NCI-H69 (cell line): ENCODE results near the gene CNTNAP5.

Experiments used
- DNase-seq: peaks from one replicate; lab custom pipeline; 2025; lab: John Stamatoyannopoulos, UW

The CNTNAP5 gene

DNA sequence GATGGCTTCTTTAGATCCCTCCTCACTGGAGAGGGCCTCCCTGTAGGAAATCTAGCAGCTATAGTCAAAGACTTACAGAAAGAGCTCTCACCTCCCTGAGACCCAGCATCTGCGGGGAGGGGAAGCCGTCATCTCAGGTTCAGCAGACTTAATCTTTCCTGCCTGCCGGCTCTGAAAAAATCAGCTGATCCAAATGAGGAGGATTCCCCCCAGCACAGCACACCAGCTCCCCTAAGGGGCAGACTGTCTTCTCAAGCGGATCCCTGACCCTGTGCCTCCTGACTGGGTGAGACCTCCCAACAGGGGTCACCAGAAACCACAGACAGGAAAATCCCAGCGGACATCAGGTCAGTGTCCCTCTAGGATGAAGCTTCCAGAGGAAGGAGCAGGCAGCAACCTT is 601.9 kb downstream of the CNTNAP5 start:
- no peak for DNase-seq

DNA sequence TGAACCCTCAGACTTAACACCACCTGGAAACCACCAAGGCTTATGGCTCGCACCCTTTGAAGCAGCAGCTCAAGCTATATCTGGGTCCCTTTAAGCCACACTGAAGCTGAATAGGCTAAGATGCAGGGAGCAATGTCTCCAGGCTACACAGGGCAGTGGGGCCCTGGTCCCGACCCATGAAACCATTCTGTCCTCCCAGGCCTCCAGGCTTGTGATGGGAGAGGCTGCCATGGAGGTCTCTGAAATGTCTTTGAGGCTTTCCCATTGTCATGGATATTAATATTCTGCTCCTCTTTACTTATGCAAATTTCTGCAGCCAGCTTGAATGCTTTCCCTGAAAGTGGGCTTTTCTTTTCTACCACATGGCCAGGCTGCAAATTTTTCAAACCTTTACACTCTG is 608.7 kb downstream of the CNTNAP5 start:
- no peak for DNase-seq

DNA sequence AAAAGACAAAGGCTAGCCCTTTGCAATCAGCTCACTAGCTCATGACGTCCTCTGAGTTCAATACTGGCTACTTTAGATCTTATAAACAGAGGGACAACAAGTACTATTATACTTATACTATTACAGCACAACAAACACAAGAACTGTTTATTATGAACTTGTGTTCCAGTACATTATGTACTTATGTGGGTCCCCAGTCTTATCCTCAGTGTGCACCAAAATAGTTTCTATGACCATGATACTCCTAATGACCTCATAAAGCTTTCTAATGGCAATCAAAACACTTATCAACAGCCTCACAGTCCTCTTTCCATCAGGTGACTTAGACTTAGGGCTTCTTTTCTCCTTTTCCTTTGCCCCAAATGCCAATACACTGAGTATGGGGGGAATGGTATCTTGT is 614.4 kb downstream of the CNTNAP5 start:
- DNase-seq, result no peak

DNA sequence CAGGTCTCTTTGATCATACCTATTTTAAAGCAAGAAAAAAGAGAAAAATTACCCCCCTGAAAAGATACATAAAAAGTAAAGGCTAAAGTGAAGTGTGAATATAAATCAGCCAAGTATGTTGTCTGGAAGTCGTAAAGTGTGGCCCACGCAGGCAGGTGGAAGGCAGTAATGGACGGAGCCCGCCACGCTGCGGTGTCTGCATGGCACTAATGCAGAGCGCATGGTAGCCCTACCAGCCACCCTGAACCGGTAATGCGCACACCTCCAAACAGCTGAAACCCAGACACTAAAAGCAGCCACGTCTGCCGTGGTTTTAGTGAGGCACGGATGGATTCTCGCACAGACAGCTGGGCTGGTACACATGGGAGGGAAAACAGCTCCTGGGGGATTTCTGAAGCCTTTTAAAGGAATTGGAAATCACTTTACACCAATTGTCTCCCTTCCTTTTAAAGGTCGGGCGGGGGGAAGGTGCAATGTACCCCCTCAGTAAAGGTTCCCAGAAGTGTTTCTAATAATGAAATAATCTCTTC is 615.2 kb downstream of the CNTNAP5 start:
- DNase-seq, result no peak

GRCh38 chr2:124646166-124646815 is 621.2 kb downstream of the CNTNAP5 start:
- DNase-seq, result no peak

- no peak for DNase-seq
These were observed 622.2 kb downstream of the CNTNAP5 start for GRCh38 chr2:124647245-124647644.

DNA sequence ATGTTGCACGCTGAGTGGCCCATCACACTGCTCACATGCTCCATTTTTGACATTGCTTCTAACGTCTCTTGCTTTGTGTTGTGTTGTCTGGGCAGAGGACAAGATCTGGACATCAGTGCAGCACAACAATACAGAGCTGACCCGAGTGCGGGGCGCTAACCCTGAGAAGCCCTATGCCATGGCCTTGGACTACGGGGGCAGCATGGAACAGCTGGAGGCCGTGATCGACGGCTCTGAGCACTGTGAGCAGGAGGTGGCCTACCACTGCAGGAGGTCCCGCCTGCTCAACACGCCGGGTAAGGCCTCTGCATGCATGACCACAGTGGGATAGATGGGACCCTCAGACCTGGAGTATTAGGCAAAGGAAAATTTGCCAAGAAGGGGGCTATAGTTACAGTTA is 622.6 kb downstream of the CNTNAP5 start:
- DNase-seq, result no peak

- DNase-seq, result no peak
These were observed 623.9 kb downstream of the CNTNAP5 start for GRCh38 chr2:124649001-124649400.

GRCh38 chr2:124652099-124652498 is 627.0 kb downstream of the CNTNAP5 start:
- DNase-seq, result no peak

GRCh38 chr2:124658373-124658772 is 633.3 kb downstream of the CNTNAP5 start:
- no peak for DNase-seq

GRCh38 chr2:124661558-124661957 is 636.5 kb downstream of the CNTNAP5 start:
- no peak for DNase-seq

DNA sequence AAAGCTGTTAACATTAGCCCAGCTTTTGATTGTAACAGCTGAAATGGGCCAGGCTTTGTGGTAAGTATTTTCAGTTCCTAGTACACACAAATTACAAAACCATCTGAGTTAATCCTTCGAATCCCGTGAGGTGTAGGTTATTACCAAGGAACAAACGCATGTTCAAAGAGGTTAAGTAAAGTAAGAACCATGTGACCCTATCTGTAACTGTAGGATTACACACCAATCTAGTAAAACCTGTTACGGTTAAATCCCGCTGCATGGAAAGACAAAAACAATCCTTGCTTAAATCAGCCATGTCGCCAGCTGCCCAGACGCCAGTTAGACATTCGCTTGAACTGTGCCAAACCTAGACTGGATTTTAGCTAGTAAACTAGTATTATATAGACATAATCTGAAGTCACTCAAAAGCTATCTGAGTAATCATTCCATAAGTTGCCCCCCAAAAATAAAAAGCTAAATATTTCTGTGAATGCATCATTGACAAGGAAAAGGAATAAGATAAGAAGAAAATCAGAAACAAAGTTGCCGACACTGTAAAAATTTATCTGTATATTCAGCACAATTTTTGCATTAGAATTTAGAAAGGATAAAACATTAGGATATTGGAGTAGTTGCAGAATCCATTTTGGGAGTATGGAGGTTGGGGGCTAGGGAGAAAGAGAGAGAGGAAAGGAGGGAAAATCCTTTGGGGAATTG is 638.0 kb downstream of the CNTNAP5 start:
- DNase-seq, result no peak

DNA sequence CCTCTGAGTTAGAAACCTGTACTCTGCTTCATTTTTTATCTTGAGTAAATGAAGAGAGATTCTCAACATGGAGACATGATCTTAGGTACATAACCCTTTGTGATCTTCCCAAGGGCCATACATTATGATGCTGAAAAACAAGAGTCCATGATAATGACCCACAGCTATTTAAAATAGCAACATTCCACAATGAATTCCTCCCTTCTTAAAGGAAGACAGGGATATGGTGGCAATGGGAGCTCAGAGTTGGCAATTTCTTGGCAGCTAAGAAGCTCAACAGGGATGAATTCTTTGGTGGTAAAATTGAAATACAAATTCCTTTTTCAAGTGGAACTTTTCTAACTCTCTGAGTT is 638.5 kb downstream of the CNTNAP5 start:
- no peak for DNase-seq

DNA sequence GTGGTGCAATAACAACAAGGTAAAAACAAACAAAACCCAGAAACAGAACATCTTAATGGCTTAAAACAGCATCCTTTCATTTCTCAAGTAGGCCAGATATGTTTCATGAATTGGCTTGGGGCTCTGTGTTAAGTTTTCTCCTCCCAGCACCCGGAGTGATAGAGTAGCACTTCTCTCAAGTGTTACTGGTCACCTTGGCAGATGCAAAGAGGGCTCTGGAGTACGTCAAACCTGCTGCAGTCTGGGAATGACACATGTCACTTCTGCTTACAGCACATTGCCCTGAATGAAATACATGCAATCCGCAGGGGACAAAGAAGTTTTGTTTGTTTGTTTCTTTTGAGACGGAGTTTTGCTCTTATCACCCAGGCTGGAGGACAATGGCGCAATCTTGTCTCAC is 639.3 kb downstream of the CNTNAP5 start:
- no peak for DNase-seq

GRCh38 chr2:124666976-124667375 is 641.9 kb downstream of the CNTNAP5 start:
- no peak for DNase-seq

GRCh38 chr2:124668161-124668560 is 643.1 kb downstream of the CNTNAP5 start:
- DNase-seq, result no peak

DNA sequence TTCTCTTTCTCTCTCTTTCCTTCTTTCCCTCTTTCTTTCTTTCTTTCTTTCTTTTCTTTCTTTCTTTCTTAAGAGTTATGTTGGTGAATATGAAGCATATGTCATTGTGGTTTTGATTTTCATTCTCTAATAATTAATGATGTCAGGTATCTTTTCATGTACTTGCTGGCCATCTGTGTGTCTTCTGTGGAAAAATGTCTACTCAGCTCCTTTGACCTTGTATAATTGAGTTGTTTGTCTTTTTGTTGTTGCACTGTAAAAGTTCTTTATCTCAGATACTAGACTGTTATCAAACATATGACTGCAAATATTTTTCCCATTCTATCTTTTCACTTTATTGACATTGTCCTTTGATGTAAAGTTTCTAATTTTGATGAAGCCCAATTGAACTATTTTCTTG is 645.1 kb downstream of the CNTNAP5 start:
- DNase-seq, result no peak

- DNase-seq, result no peak
These were observed 653.0 kb downstream of the CNTNAP5 start for GRCh38 chr2:124678043-124678442.

DNA sequence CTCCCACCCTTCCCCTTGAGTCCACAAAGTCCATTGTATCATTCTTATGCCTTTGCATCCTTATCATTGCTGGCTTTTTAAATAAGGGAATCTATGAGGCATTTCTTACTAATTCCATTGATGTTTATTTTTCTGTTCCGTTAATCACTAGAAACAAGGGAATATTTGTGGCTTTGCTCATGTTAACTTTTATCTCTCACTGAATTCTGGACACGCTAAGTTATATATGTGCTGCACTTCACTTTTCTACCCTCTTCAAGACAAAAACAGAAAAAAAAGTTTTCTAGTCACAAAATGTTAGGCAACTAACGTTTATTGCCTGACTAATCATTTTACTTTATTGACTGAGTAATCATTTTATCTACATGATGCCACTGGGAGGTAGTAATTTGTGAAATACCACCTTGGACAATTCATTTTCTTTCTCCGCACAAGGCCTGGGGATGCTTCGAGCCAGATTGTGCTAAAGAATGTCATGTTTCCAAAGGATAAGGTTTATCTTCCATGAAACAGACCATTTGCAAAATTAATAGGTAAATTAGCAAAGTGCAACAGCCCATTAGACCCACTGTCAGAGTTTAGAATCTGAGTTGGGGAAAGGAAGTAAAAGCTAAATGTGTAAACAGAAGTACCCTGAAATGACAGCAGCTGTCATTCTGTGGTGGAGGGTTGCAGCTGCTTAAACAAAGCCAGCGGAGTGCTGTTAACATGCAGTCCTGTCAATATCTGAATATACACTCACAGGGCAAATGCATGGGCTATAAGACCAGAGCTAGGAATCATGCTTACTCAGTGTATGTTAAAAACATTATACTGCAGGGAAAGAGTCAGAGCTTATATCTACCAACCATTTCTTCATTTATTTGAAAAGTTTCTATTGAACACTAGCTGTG is 658.7 kb downstream of the CNTNAP5 start:
- DNase-seq, result no peak

DNA sequence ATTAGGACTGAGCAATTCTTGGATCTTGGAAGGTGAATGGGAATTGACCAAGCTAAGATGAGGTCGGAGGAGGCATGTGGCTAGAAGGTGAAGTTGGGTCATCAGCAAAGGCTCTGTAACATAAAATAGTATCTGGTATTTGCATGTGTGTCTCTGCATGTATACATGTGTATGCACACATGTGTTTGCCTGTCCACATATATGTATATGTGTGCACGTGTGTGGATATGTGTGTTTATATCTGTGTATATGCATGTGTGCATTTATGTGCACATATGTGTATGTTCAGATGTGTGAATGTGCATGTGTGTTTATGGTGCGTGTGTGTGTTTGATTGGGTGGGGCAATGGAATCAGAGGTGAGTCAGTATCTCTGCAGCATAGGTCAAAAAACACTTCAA is 664.3 kb downstream of the CNTNAP5 start:
- DNase-seq, result no peak

GRCh38 chr2:124692216-124692615 is 667.1 kb downstream of the CNTNAP5 start:
- no peak for DNase-seq

- DNase-seq, result no peak
These were observed 667.6 kb downstream of the CNTNAP5 start for GRCh38 chr2:124692707-124693106.

GRCh38 chr2:124693156-124693555 is 668.1 kb downstream of the CNTNAP5 start:
- no peak for DNase-seq
